Stimulated activated CD8-positive, alpha-beta memory T cell treated with anti-CD3 and anti-CD28 coated beads, Interleukin-2, amount 100 ng/mL, for 1 hour (primary cell): ENCODE measurements around the gene TMCO4.

Experiments used
- DNase-seq, 2 donors: peaks; one replicate each; pipeline ENCODE4 v3.0.0-alpha.2; 2020; ENCODE audit warnings: low read depth in 2 of 2

The TMCO4 gene

GRCh38 chr1:19687414-19687813 lies 112.3 kb downstream of the TMCO4 start:
- DNase-seq, result no peak

DNA sequence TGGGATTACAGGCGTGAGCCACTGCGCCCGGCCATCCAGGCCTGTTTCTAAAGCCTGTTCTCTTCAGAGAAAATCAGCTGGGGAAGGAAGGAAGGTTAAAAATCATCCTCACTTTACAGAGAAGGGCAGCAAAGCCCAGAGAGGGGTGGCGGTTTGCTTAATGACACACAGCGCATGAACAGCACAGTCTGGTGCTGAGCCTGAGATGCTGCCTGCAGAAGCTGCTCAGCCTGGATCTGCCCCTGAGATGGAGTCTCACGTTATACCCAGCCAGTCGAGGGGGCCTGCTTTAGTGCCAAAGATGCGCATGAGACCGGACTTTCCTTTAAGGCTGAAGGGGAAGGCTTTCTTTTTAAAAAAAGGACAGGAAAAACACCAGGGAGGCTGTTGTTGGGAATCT lies 113.7 kb downstream of the TMCO4 start:
- no peak for DNase-seq

GRCh38 chr1:19684677-19685076 lies 115.0 kb downstream of the TMCO4 start:
- DNase-seq, result no peak

GRCh38 chr1:19683351-19683750 lies 116.4 kb downstream of the TMCO4 start:
- no peak for DNase-seq

- DNase-seq, result no peak
Measured at GRCh38 chr1:19682901-19683300, 116.8 kb downstream of the TMCO4 start.

DNA sequence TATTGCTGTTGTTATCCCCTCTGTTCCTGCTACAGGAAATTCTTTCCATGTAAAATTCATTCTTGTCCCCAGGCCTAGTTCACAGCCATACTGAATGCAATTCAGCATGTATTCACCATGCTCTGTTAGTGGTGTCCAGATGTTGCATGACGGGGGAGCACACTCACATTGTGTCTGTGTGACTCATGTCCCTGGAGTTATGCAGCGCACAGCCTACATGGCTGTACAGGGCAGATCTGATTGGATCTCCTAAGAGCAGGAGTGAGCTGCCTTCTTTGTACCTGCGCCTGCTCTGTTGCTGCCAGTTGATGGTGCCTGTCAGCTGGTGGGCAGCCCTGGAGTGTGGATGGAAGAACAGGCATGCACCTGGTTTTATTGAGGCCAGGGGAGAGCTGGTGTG lies 117.5 kb downstream of the TMCO4 start:
- DNase-seq, result no peak

DNA sequence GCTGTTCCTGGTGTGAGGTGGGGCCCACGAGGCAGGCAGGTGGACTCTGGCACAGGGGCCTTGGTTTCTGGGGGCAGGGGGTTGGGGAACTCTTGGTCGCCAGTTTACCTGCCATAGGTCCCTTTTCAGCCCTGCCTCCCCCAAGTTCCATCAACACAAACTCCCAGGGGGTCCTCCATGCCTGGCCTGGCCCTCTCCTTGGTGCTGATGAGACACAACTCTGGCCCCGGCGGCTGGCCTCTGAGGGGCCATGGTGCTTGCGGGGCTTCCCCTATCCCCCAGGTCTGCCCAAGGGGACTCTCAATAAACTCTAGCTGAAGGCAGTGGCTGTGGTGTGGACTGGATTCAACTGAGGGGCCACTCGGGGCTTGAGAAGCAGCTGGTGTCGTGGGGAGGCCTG lies 119.1 kb downstream of the TMCO4 start:
- DNase-seq, result no peak

DNA sequence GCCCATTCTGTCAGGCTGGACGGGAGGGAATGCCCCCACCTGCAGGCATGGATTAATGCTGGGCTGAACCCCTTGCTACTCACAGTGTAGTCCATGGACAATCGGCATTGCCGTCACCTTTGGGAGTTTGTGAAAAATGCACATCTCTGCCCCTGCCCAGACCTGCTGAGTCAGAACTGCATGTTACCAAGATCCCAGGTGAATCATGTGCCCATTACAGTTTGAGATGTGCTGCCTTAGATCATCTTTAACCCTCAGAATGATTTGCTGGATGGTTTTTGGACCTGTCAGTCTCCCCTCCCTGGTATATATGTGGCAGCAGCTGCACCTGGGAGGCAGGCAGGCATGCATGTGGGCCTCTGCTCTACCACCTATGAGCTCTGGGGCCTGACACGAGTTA lies 120.0 kb downstream of the TMCO4 start:
- no peak for DNase-seq

GRCh38 chr1:19678931-19679453 lies 120.7 kb downstream of the TMCO4 start:
- no peak for DNase-seq

- no peak for DNase-seq
Measured at GRCh38 chr1:19678493-19678892, 121.2 kb downstream of the TMCO4 start.

DNA sequence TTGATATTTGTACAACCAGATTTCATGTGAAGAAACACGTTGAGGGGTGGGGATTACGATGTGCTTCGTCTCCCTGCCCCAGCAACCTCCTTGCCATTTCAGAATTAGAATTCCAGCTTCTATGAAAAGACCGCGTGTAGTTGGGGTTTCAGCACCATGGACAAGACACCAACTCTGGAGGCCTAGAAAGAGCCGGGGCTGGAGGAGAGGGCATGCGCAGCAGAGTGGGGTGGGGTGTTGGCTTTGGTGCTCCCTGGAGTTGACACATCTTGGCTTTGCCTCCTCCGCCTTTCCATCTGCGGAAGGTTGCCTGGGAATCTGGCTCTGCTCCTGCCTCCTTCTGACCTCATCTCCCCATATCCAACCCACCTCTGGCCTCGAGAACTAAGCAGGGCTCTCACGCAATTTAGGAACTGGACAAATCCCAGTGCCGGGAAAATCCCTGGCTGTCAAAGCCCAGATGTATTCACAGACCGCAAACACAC lies 123.2 kb downstream of the TMCO4 start:
- DNase-seq, result no peak

DNA sequence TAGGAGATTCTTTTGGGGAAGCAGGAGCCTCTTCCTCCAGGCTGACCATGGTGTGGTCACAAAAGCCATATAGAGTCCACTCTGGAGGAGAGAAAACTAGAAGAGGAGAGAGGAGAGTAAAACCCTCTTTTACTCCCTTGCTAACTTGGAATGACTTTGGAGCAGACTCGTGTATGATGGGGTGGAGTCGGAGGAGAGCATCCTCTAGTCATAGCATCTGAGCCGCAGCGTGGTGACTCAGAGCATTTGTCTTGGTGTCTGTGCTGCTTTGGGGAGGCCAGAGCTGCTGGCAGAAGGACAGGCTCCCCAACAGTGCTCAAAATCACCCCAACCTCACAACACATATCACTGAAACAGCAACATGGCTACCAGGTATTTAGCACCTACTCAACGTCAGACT lies 123.9 kb downstream of the TMCO4 start:
- no peak for DNase-seq

DNA sequence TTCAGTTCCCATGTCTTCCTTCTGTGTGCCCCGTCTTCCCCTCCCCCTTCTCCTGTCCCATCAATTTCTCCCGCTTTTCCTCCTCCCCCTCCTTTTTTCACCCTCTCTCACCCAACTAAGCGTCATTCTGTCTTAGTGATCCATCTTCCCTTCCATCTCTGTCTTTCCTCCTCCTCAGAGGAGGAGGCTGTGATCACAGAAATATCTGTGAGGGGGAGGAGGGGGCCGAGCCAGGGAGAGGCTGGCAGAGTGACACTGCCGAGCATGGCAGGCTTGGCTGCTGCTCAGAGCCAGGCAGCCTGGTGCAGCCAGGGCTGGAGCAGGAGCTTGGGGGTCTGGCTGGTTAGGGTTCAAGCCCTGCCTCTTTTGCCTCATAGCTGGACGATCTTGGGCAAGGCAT lies 127.5 kb downstream of the TMCO4 start:
- no peak for DNase-seq

- no peak for DNase-seq
Measured at GRCh38 chr1:19670787-19671186, 128.9 kb downstream of the TMCO4 start.

GRCh38 chr1:19668888-19669287 lies 130.8 kb downstream of the TMCO4 start:
- DNase-seq, result no peak

- no peak for DNase-seq
Measured at GRCh38 chr1:19665496-19666465, 133.9 kb downstream of the TMCO4 start.

- DNase-seq, result no peak
Measured at GRCh38 chr1:19665186-19665495, 134.6 kb downstream of the TMCO4 start.

- DNase-seq, result no peak
Measured at GRCh38 chr1:19664453-19665185, 135.1 kb downstream of the TMCO4 start, which contains the start of gene HTR6. Gene HTR6 (plus strand): TSS chr1:19664875. CDS start chr1:19665754, 879 bp downstream.

- no peak for DNase-seq
Measured at GRCh38 chr1:19662313-19662712, 137.4 kb downstream of the TMCO4 start.

DNA sequence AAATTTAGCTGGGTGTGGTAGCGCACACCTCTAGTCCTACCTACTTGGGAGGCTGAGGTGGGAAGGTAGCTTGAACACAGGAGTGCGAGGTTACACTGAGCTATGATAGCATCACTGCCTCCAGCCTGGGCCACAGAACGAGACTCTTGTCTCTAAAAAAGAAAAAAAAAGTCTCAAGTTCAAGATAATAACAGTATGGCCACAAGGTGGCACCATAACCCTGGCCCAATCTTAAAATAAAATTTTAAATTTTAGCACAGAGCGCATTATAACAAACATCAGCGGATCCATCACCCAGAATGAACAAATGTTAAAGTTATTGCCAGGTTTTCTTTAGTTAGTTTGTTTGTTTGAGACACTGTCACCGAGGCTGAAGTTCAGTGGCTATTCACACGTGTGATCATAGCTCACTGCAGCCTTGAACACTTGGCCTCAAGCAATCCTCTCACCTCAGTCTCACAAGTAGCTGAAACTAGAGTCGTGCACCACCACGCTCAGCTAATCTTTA lies 137.9 kb downstream of the TMCO4 start:
- DNase-seq, result no peak

- DNase-seq, result no peak
Measured at GRCh38 chr1:19658186-19658585, 141.5 kb downstream of the TMCO4 start.

- DNase-seq, result no peak
Measured at GRCh38 chr1:19657511-19657910, 142.2 kb downstream of the TMCO4 start.
